Measurements from ENCODE around the gene RPS6KA1. TPM values are rescaled to one million over a fixed set of nuclear protein-coding genes. Genes with fewer than 3 reads are reported as not detected.
A peak's percentile ranks its signal among the peaks of the same experiment; 100 is the strongest.
"Not testable (repeated sequence)": the region's sequence is repeated elsewhere in the genome, so short reads cannot be mapped to it uniquely, and the experiment has no call there.

The RPS6KA1 gene
- total and polyA plus RNA-seq, 2 donors: 30.4 to 36.8 TPM

GRCh38 chr1:26583646-26584485 lies 54.3 kb downstream of the RPS6KA1 start:
- WGBS: 93% methylated on average over 5 of the region's 5 CpGs
- Histone ChIP-seq H3K27me3 (ENCODE audit: control insufficient read depth in 2 of 2, insufficient read depth in 1 of 2, low read length in 1 of 2) (no peaks in the 10 kb centered on the region), H3K9me3 (ENCODE audit: control insufficient read depth in 2 of 2, insufficient read depth in 1 of 2, low read length in 1 of 2) (peaks cover 0 to 7% of the 10 kb centered on the region in 2 donors), H3K4me3 (ENCODE audit: low read length in 2 of 2) (no peak overlapping the region), H3K36me3 (ENCODE audit: control insufficient read depth in 2 of 2, insufficient read depth in 2 of 2, low read length in 1 of 2) (no peaks in the 10 kb centered on the region), H3K4me1 (ENCODE audit: control insufficient read depth in 2 of 2, insufficient read depth in 2 of 2, low read length in 2 of 2) (peaks cover 2 to 4% of the 10 kb centered on the region in 2 donors), H3K27ac (ENCODE audit: low read depth in 1 of 2, low read length in 1 of 2) (no peak overlapping the region)
- DNase-seq (ENCODE audit: low read depth in 6 of 9, low spot score in 9 of 9): no peak

GRCh38 chr1:26584588-26584987 lies 55.0 kb downstream of the RPS6KA1 start:
- H3K9me3 ChIP-seq (ENCODE audit: control insufficient read depth in 2 of 2, insufficient read depth in 1 of 2, low read length in 1 of 2): peaks cover 0 to 11% of the 10 kb centered on the region in 2 donors
- H3K27ac ChIP-seq (ENCODE audit: low read depth in 1 of 2, low read length in 1 of 2); H3K36me3 ChIP-seq (ENCODE audit: control insufficient read depth in 2 of 2, insufficient read depth in 2 of 2, low read length in 1 of 2); DNase-seq (ENCODE audit: low read depth in 6 of 9, low spot score in 9 of 9); H3K4me3 ChIP-seq (ENCODE audit: low read length in 2 of 2); H3K4me1 ChIP-seq (ENCODE audit: control insufficient read depth in 2 of 2, insufficient read depth in 2 of 2, low read length in 2 of 2); H3K27me3 ChIP-seq (ENCODE audit: control insufficient read depth in 2 of 2, insufficient read depth in 1 of 2, low read length in 1 of 2): not testable (repeated sequence)
- 98% methylated on average over 4 of the region's 4 CpGs for WGBS

- 97% methylated on average over 6 of the region's 6 CpGs for whole genome bisulfite sequencing
- Histone ChIP-seq H3K36me3 (ENCODE audit: control insufficient read depth in 2 of 2, insufficient read depth in 2 of 2, low read length in 1 of 2) (no peaks in the 10 kb centered on the region), H3K27ac (ENCODE audit: low read depth in 1 of 2, low read length in 1 of 2) (no peak overlapping the region), H3K4me3 (ENCODE audit: low read length in 2 of 2) (no peak overlapping the region), H3K9me3 (ENCODE audit: control insufficient read depth in 2 of 2, insufficient read depth in 1 of 2, low read length in 1 of 2) (peaks cover 0 to 11% of the 10 kb centered on the region in 2 donors), H3K27me3 (ENCODE audit: control insufficient read depth in 2 of 2, insufficient read depth in 1 of 2, low read length in 1 of 2) (no peaks in the 10 kb centered on the region), H3K4me1 (ENCODE audit: control insufficient read depth in 2 of 2, insufficient read depth in 2 of 2, low read length in 2 of 2) (peaks cover 2 to 4% of the 10 kb centered on the region in 2 donors)
- no peak for DNase-seq (ENCODE audit: low read depth in 6 of 9, low spot score in 9 of 9)
Measured at GRCh38 chr1:26585471-26585870, 55.9 kb downstream of the RPS6KA1 start.

GRCh38 chr1:26593385-26593784 lies 63.8 kb downstream of the RPS6KA1 start:
- peaks cover 0 to 2% of the 10 kb centered on the region in 2 donors for H3K4me1 ChIP-seq (ENCODE audit: control insufficient read depth in 2 of 2, insufficient read depth in 2 of 2, low read length in 2 of 2)
- H3K27me3 ChIP-seq (ENCODE audit: control insufficient read depth in 2 of 2, insufficient read depth in 1 of 2, low read length in 1 of 2): no peaks in the 10 kb centered on the region
- H3K4me3 ChIP-seq (ENCODE audit: low read length in 2 of 2): no peak overlapping the region
- H3K27ac ChIP-seq (ENCODE audit: low read depth in 1 of 2, low read length in 1 of 2): no peak overlapping the region
- DNase-seq (ENCODE audit: low read depth in 6 of 9, low spot score in 9 of 9): no peak
- no peaks in the 10 kb centered on the region for H3K36me3 ChIP-seq (ENCODE audit: control insufficient read depth in 2 of 2, insufficient read depth in 2 of 2, low read length in 1 of 2)
- H3K9me3 ChIP-seq (ENCODE audit: control insufficient read depth in 2 of 2, insufficient read depth in 1 of 2, low read length in 1 of 2): peaks cover 0 to 7% of the 10 kb centered on the region in 2 donors
- 92% methylated on average over 5 of the region's 5 CpGs for WGBS

- 98% methylated on average over 6 of the region's 6 CpGs for WGBS
- not testable (repeated sequence) for H3K36me3 ChIP-seq (ENCODE audit: control insufficient read depth in 2 of 2, insufficient read depth in 2 of 2, low read length in 1 of 2); H3K4me1 ChIP-seq (ENCODE audit: control insufficient read depth in 2 of 2, insufficient read depth in 2 of 2, low read length in 2 of 2); H3K27me3 ChIP-seq (ENCODE audit: control insufficient read depth in 2 of 2, insufficient read depth in 1 of 2, low read length in 1 of 2); H3K27ac ChIP-seq (ENCODE audit: low read depth in 1 of 2, low read length in 1 of 2); DNase-seq (ENCODE audit: low read depth in 6 of 9, low spot score in 9 of 9); H3K4me3 ChIP-seq (ENCODE audit: low read length in 2 of 2); H3K9me3 ChIP-seq (ENCODE audit: control insufficient read depth in 2 of 2, insufficient read depth in 1 of 2, low read length in 1 of 2)
Measured at GRCh38 chr1:26594593-26594992, 65.0 kb downstream of the RPS6KA1 start.

- WGBS: 12% methylated on average over 2 of the region's 2 CpGs
- peak in 3 of 9 donors; percentile 43 to 74 (median 50) for DNase-seq (ENCODE audit: low read depth in 6 of 9, low spot score in 9 of 9)
- H3K4me3 ChIP-seq (ENCODE audit: low read length in 2 of 2): no peak overlapping the region
- peaks cover 0 to 3% of the 10 kb centered on the region in 2 donors for H3K4me1 ChIP-seq (ENCODE audit: control insufficient read depth in 2 of 2, insufficient read depth in 2 of 2, low read length in 2 of 2)
- no peaks in the 10 kb centered on the region for H3K36me3 ChIP-seq (ENCODE audit: control insufficient read depth in 2 of 2, insufficient read depth in 2 of 2, low read length in 1 of 2)
- H3K27me3 ChIP-seq (ENCODE audit: control insufficient read depth in 2 of 2, insufficient read depth in 1 of 2, low read length in 1 of 2): no peaks in the 10 kb centered on the region
- H3K27ac ChIP-seq (ENCODE audit: low read depth in 1 of 2, low read length in 1 of 2): no peak overlapping the region
- H3K9me3 ChIP-seq (ENCODE audit: control insufficient read depth in 2 of 2, insufficient read depth in 1 of 2, low read length in 1 of 2): no peaks in the 10 kb centered on the region
Measured at GRCh38 chr1:26597629-26598039, 68.1 kb downstream of the RPS6KA1 start.

GRCh38 chr1:26598890-26599289 lies 69.3 kb downstream of the RPS6KA1 start:
- Histone ChIP-seq H3K4me3 (ENCODE audit: low read length in 2 of 2) (no peak overlapping the region), H3K9me3 (ENCODE audit: control insufficient read depth in 2 of 2, insufficient read depth in 1 of 2, low read length in 1 of 2) (no peaks in the 10 kb centered on the region), H3K4me1 (ENCODE audit: control insufficient read depth in 2 of 2, insufficient read depth in 2 of 2, low read length in 2 of 2) (peaks cover 0 to 3% of the 10 kb centered on the region in 2 donors), H3K36me3 (ENCODE audit: control insufficient read depth in 2 of 2, insufficient read depth in 2 of 2, low read length in 1 of 2) (no peaks in the 10 kb centered on the region), H3K27ac (ENCODE audit: low read depth in 1 of 2, low read length in 1 of 2) (no peak overlapping the region), H3K27me3 (ENCODE audit: control insufficient read depth in 2 of 2, insufficient read depth in 1 of 2, low read length in 1 of 2) (no peaks in the 10 kb centered on the region)
- no peak for DNase-seq (ENCODE audit: low read depth in 6 of 9, low spot score in 9 of 9)
- 11% methylated on average over 3 of the region's 3 CpGs for WGBS

GRCh38 chr1:26602378-26602959 lies 72.9 kb downstream of the RPS6KA1 start:
- peak in 8 of 9 donors; percentile 47 to 85 (median 72) for DNase-seq (ENCODE audit: low read depth in 6 of 9, low spot score in 9 of 9)
- Histone ChIP-seq H3K27me3 (ENCODE audit: control insufficient read depth in 2 of 2, insufficient read depth in 1 of 2, low read length in 1 of 2) (no peaks in the 10 kb centered on the region), H3K9me3 (ENCODE audit: control insufficient read depth in 2 of 2, insufficient read depth in 1 of 2, low read length in 1 of 2) (no peaks in the 10 kb centered on the region), H3K4me3 (ENCODE audit: low read length in 2 of 2) (no peak overlapping the region), H3K4me1 (ENCODE audit: control insufficient read depth in 2 of 2, insufficient read depth in 2 of 2, low read length in 2 of 2) (peaks cover 0 to 3% of the 10 kb centered on the region in 2 donors), H3K36me3 (ENCODE audit: control insufficient read depth in 2 of 2, insufficient read depth in 2 of 2, low read length in 1 of 2) (no peaks in the 10 kb centered on the region), H3K27ac (ENCODE audit: low read depth in 1 of 2, low read length in 1 of 2) (no peak overlapping the region)
- WGBS: 1% methylated on average over 2 of the region's 2 CpGs

- H3K27ac ChIP-seq (ENCODE audit: low read depth in 1 of 2, low read length in 1 of 2): no peak overlapping the region
- 93% methylated on average over 4 of the region's 4 CpGs for WGBS
Measured at GRCh38 chr1:26603856-26604255, 74.3 kb downstream of the RPS6KA1 start.

More at GRCh38 chr1:26603856-26604255, 74.3 kb downstream of the RPS6KA1 start:
- Histone ChIP-seq H3K36me3 (ENCODE audit: control insufficient read depth in 2 of 2, insufficient read depth in 2 of 2, low read length in 1 of 2) (no peaks in the 10 kb centered on the region), H3K27me3 (ENCODE audit: control insufficient read depth in 2 of 2, insufficient read depth in 1 of 2, low read length in 1 of 2) (no peaks in the 10 kb centered on the region), H3K9me3 (ENCODE audit: control insufficient read depth in 2 of 2, insufficient read depth in 1 of 2, low read length in 1 of 2) (no peaks in the 10 kb centered on the region), H3K4me3 (ENCODE audit: low read length in 2 of 2) (no peak overlapping the region), H3K4me1 (ENCODE audit: control insufficient read depth in 2 of 2, insufficient read depth in 2 of 2, low read length in 2 of 2) (no peaks in the 10 kb centered on the region)
- no peak for DNase-seq (ENCODE audit: low read depth in 6 of 9, low spot score in 9 of 9)
